BLaER1 treated with 17β-estradiol and CSF1 and Interleukin-3, amounts not matched to agents 10 nM and 100 nM (cell line): ENCODE results near the gene PKNOX2.
A peak's percentile ranks its signal among the peaks of the same experiment; 100 is the strongest.

Experiments used
- H3K27ac ChIP-seq, 11 experiments: shearing (Covaris generic); formaldehyde crosslinking; 2 replicates each; pipeline ENCODE4 v1.8.1; 2022
- H3K27me3 ChIP-seq, 11 experiments: shearing (Covaris generic); formaldehyde crosslinking; 2 replicates each; pipeline ENCODE4 v1.8.1; 2022
- H3K36me3 ChIP-seq, 11 experiments: shearing (Covaris generic); formaldehyde crosslinking; 2 replicates each; pipeline ENCODE4 v1.8.1; 2022
- H3K4me1 ChIP-seq, 10 experiments: shearing (Covaris generic); formaldehyde crosslinking; 2 replicates each; pipeline ENCODE4 v1.8.1; 2022
- H3K4me2 ChIP-seq, 11 experiments: shearing (Covaris generic); formaldehyde crosslinking; 2 replicates each; pipeline ENCODE4 v1.8.1; 2022
- H3K4me3 ChIP-seq, 10 experiments: shearing (Covaris generic); formaldehyde crosslinking; 2 replicates each; pipeline ENCODE4 v1.8.1; 2022
- H3K9ac ChIP-seq, 11 experiments: shearing (Covaris generic); formaldehyde crosslinking; 2 replicates each; pipeline ENCODE4 v1.8.1; 2022
- H3K9me3 ChIP-seq, 11 experiments: shearing (Covaris generic); formaldehyde crosslinking; replicated peaks in 1 of 11; 2 replicates each; pipeline ENCODE4 v1.8.1; 2022
- H4K20me1 ChIP-seq, 11 experiments: shearing (Covaris generic); formaldehyde crosslinking; 2 replicates each; pipeline ENCODE4 v1.8.1; 2022
- Cebpa-rat ChIP-seq, 11 experiments: shearing (Covaris generic); IDR thresholded peaks; 2 replicates each; pipeline ENCODE4 v1.8.1; 2022

Gene PKNOX2

DNA sequence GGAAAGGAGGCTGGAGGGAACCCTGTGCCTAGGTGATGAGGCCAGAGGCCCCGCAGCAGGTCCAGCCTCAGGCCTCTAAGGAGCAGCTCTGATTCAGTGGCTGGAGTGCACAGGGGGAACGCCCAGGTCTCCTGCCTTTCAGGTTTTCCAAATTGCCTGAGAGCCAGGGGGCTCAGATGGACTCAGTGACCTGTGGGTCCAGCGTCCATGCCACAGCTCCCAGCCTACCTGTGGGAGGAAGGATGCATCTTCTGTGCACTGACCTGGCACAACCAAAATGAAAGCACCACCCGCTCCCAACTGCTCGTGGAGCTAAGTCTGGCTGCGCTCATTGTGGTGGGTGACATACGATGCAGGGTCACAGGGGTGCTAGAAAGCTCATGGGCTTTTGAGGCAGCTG is 248.7 kb downstream of the PKNOX2 start:
- no peaks in the 10 kb centered on the region for H3K36me3 ChIP-seq
- no peaks in the 10 kb centered on the region for H3K9me3 ChIP-seq
- H3K4me1 ChIP-seq: peaks cover 0 to 2% (median 0%) of the 10 kb centered on the region in 10 experiments; a peak in 1 of 20 replicates
- no peak overlapping the region for H3K4me2 ChIP-seq
- H4K20me1 ChIP-seq: no peaks in the 10 kb centered on the region
- H3K4me3 ChIP-seq: no peak overlapping the region
- no peak for TF ChIP-seq Cebpa-rat (IDR thresholded peaks at IDR 0.05)
- H3K27ac ChIP-seq: no peak overlapping the region
- H3K9ac ChIP-seq: no peak overlapping the region
- H3K27me3 ChIP-seq: no peaks in the 10 kb centered on the region

DNA sequence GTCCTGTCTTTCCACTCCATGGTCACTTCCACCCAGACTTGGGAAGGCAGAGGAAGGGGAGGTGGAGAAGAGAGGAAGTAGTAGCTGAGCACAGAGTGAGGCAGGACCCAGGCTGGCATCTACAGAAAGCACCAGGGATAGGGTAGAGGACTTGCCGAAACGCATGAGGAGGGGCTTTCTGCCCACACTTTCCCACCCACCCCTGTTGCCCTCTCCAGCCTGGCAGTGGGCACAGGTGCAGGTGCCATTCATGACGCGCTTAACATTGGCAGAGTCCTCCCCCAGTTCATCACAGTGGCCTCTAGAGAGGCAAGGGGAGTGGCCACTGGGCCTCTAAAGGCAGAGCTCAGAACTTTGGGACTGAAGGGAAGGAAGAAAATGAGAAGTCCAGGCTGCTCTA is 249.6 kb downstream of the PKNOX2 start:
- H3K4me3 ChIP-seq: no peak overlapping the region
- H3K27me3 ChIP-seq: no peaks in the 10 kb centered on the region
- H3K4me1 ChIP-seq: no peaks in the 10 kb centered on the region
- H3K36me3 ChIP-seq: no peaks in the 10 kb centered on the region
- H3K4me2 ChIP-seq: no peak overlapping the region
- H3K9ac ChIP-seq: no peak overlapping the region
- H4K20me1 ChIP-seq: no peaks in the 10 kb centered on the region
- TF ChIP-seq Cebpa-rat (IDR thresholded peaks at IDR 0.05): no peak
- H3K9me3 ChIP-seq: no peaks in the 10 kb centered on the region
- H3K27ac ChIP-seq: no peak overlapping the region

DNA sequence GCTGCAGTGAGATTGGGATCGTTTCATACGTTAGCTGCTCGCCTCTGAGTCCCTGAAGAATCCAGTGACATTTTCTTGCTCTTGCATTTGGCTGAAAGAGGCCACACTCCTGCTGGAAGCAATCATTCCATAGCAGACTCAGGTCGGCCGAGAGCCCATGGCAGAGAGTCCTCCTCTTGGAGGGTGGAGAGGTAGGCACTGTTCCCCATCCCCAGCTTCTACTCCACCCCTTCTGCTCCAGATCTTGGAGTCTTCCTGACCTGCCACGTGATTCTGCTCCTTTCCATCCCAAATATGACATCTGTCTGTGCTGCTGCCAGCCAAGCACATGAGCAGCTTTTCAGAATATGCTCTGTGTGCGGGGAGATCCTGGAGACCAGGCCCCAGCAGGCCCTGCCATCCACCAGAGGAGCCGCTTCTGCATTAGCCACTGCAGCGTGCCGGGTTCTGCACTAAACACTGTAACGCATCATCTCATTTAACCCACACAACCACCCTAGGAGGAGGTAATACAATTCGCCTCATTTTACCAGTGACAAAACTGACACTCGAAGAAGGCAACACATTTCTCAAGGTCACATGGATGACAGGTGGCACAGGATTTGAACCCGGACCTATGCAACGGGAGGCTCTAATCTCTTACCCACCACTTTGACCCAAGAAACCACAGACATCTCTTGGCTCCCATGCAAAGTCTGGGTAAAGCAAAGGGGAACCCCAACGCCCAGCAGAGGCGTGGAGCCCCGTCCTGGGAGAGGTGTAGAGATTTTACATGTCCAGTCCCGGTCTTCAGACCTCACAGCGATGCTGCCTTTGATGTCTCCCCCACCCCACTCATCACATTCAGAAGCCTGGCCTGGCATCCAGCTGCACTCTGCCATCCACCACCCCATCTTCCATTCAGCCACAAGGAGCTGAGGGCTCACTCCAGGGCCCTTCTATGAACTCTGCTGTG is 252.7 kb downstream of the PKNOX2 start:
- H3K27me3 ChIP-seq: no peaks in the 10 kb centered on the region

DNA sequence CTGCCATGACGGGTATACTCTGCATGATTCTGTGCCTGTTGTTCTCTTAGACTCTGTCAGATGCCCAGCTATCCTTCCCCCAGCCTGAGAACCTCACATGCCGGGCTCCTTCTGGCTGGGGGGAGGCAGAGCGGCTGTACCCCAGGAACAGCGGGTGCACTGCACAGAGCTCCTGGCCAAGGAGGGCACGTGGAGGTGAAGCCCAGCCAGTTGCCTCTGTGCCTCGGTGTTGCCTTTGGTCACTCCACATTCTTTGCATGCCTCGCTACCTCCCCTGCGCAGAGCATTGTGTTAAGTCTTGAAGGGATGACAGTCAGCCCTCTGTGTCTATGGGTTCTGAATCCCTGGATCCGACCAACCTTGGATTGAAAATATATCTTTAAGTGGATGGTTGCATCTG is 253.8 kb downstream of the PKNOX2 start:
- Histone ChIP-seq H3K4me1 (no peaks in the 10 kb centered on the region), H4K20me1 (no peaks in the 10 kb centered on the region), H3K9me3 (no peaks in the 10 kb centered on the region), H3K27ac (no peak overlapping the region), H3K4me2 (no peak overlapping the region), H3K27me3 (no peaks in the 10 kb centered on the region), H3K36me3 (no peaks in the 10 kb centered on the region), H3K4me3 (no peak overlapping the region), H3K9ac (no peak overlapping the region)
- TF ChIP-seq Cebpa-rat (IDR thresholded peaks at IDR 0.05): no peak

More for the DNA sequence above, 252.7 kb downstream of the PKNOX2 start:
- H3K27ac ChIP-seq: no peak overlapping the region
- no peak overlapping the region for H3K4me3 ChIP-seq
- no peaks in the 10 kb centered on the region for H4K20me1 ChIP-seq
- H3K9ac ChIP-seq: no peak overlapping the region
- H3K4me1 ChIP-seq: no peaks in the 10 kb centered on the region
- TF ChIP-seq Cebpa-rat (IDR thresholded peaks at IDR 0.05): no peak
- H3K4me2 ChIP-seq: no peak overlapping the region
- no peaks in the 10 kb centered on the region for H3K9me3 ChIP-seq
- H3K36me3 ChIP-seq: no peaks in the 10 kb centered on the region

DNA sequence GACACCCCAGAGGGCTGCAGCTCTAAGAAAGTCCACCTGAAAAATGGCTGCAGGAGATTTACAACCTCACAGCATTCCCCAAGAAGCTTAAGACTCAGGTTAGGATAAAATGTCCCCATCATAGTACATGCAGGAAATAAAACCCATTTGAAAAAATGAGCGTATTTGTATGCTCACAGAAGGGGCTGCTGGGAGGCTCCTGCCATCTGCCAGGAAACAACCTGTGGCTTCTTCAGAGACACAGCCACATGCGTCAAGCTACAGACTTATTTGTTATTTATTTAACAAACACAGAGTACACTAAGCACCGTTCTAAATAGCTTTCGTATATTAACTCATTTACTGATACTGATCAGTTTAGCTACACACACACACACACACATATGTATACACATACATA is 258.1 kb downstream of the PKNOX2 start:
- H3K4me1 ChIP-seq: peaks cover 0 to 13% (median 7%) of the 10 kb centered on the region in 10 experiments; a peak in 11 of 20 replicates
- H3K9ac ChIP-seq: no peak overlapping the region
- no peak overlapping the region for H3K4me3 ChIP-seq
- no peak overlapping the region for H3K27ac ChIP-seq
- no peak overlapping the region for H3K4me2 ChIP-seq
- H4K20me1 ChIP-seq: no peaks in the 10 kb centered on the region; a peak in 1 of 22 replicates
- H3K9me3 ChIP-seq: no peaks in the 10 kb centered on the region
- no peaks in the 10 kb centered on the region for H3K36me3 ChIP-seq
- no peaks in the 10 kb centered on the region for H3K27me3 ChIP-seq
- TF ChIP-seq Cebpa-rat (IDR thresholded peaks at IDR 0.05): no peak

DNA sequence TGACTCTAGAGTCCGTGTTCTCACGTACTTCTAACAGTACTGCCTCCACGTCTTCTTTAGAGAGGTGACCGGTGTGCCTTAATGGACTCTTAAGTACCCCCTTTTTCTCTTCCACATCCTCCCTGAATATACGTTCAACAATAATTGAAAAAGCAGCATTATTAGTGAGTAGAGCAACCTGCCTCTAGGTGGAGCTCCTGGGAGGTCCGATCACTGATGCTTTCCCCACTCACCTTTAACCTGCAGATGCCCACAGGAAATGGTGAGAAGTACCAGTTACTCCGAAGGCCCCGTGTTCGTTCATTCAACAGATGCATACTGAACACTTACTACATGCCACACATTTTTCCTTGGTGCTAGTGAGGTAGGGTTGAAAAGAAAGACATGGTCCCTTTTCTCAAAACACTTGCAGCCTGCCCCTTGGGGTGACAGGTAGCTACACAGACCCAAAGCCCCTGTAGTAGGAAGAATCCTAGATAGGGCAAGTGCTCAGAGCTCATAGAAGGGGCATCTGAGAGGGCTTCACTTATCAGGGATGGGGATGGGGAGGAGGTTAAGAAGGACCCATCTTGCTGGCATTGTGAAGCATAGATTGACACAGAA is 258.8 kb downstream of the PKNOX2 start:
- Histone ChIP-seq H3K9me3 (no peaks in the 10 kb centered on the region), H3K36me3 (no peaks in the 10 kb centered on the region), H3K27me3 (no peaks in the 10 kb centered on the region), H3K4me3 (no peak overlapping the region), H3K4me2 (no peak overlapping the region), H3K4me1 (peaks cover 0 to 13% (median 7%) of the 10 kb centered on the region in 10 experiments; a peak in 11 of 20 replicates), H4K20me1 (no peaks in the 10 kb centered on the region; a peak in 1 of 22 replicates), H3K9ac (no peak overlapping the region), H3K27ac (no peak overlapping the region)
- TF ChIP-seq Cebpa-rat (IDR thresholded peaks at IDR 0.05): no peak

DNA sequence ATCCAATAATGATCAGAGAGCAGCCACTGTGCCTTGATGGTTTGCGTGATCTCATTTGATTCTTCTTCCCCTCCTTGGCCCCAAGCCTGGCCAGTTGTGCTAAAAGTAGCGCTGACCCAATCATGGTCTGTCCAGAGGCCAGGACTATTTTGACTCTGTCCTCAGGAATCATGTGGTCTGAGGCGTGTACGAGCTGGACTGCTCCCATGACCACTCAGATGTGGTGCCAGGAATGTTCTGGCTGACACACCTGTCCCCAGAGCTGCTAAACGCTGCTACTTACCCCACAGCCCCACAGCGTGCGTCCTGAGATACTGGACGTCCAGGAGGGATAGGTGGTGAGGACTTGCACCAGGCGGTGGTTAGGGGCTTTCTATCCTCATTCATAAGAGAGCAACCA is 261.1 kb downstream of the PKNOX2 start:
- Histone ChIP-seq H3K36me3 (no peaks in the 10 kb centered on the region), H3K4me3 (no peak overlapping the region), H3K4me2 (no peak overlapping the region), H3K4me1 (peaks cover 4 to 17% (median 8%) of the 10 kb centered on the region in 10 experiments; a peak in 16 of 20 replicates), H3K27ac (no peak overlapping the region), H3K9me3 (no peaks in the 10 kb centered on the region), H3K27me3 (no peaks in the 10 kb centered on the region), H4K20me1 (no peaks in the 10 kb centered on the region; a peak in 1 of 22 replicates), H3K9ac (no peak overlapping the region)
- TF ChIP-seq Cebpa-rat (IDR thresholded peaks at IDR 0.05): no peak

DNA sequence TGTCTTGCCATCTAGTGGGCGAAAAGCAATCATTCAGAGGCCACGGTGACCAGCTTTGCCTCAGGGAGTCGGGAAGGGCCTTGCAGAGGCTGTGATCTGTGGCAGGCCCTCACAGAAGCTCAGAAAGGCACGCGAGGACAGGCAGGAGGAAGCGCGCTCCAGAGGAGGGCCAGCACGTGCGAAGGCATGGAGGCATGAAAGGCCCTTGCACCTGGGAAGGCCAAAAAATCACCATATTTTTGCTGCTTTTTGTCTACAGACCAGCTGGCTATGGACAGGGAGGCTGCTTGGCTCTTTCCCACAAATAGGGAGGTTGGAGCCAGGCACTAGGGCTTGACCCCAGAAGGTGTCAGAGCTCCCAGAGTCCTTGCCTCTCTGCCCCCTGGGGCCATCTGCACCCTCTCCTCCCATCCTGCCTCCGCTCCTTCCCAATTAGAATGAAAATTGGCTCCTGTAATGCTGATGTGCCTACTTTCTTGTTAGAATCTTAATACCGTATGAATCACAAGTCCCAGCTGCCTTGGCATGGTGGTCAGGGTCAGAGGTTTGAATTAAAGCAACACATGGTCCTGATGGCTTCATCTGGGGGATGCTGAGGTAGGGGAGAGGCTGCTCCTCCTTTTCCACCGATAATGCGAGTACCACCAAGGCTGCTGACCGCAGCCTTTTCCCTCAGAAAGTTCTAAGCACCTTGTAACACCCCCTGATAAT is 262.4 kb downstream of the PKNOX2 start:
- Histone ChIP-seq H3K36me3 (no peaks in the 10 kb centered on the region), H3K4me1 (peaks cover 4 to 17% (median 8%) of the 10 kb centered on the region in 10 experiments; a peak in 16 of 20 replicates), H3K9ac (no peak overlapping the region), H3K9me3 (no peaks in the 10 kb centered on the region), H3K4me2 (peak overlapping the region in 8 of 11 experiments; percentile 1 to 54 (median 47); a peak in 12 of 22 replicates), H3K4me3 (no peak overlapping the region), H3K27ac (no peak overlapping the region), H4K20me1 (no peaks in the 10 kb centered on the region; a peak in 1 of 22 replicates), H3K27me3 (no peaks in the 10 kb centered on the region)
- no peak for TF ChIP-seq Cebpa-rat (IDR thresholded peaks at IDR 0.05)
